HL-60 (cell line): ENCODE measurements around the gene CKAP4.

Experiments used
- DNase-seq, 2 experiments: peaks; one replicate each; pipeline ENCODE4 v3.0.0-alpha.2; 2010 to 2020; ENCODE audit warnings: low read depth in 1 of 2, low spot score in 1 of 2
- H3K27ac ChIP-seq: fragments of 250-450 bp; sonication (Bioruptor Pico); replicated peaks from 2 replicates; pipeline ENCODE4 v1.5.1; 2020; ENCODE audit warnings: mild to moderate bottlenecking, moderate library complexity
- H3K27me3 ChIP-seq: fragments of 250-450 bp; sonication (Bioruptor Pico); 2 replicates; pipeline ENCODE4 v1.5.1; 2021; ENCODE audit warnings: mild to moderate bottlenecking, moderate library complexity; ENCODE audit not compliant: insufficient read depth, poor library complexity, severe bottlenecking
- H3K4me3 ChIP-seq: replicated peaks from 2 replicates; pipeline ENCODE4 v1.5.1; 2011; ENCODE audit warnings: mild to moderate bottlenecking, control low read depth, low read length; ENCODE audit not compliant: insufficient read depth
- GABPA ChIP-seq: IDR thresholded peaks from 2 replicates; pipeline ENCODE4 v1.6.1; 2012; ENCODE audit warnings: low read depth
- POLR2AphosphoS5 ChIP-seq: IDR thresholded peaks from 2 replicates; pipeline ENCODE4 v1.6.1; 2012; ENCODE audit warnings: low read depth
- REST ChIP-seq: IDR thresholded peaks from 2 replicates; pipeline ENCODE4 v1.6.1; 2012; ENCODE audit warnings: low read depth; ENCODE audit not compliant: insufficient replicate concordance
- SPI1 ChIP-seq: IDR thresholded peaks from 2 replicates; pipeline ENCODE4 v1.6.1; 2012; ENCODE audit warnings: low read depth, mild to moderate bottlenecking, borderline replicate concordance
- TF ChIP-seq, protein P1 (sequence below): IDR thresholded peaks from one replicate; pipeline ENCODE4 v1.5.1; 2011; ENCODE audit warnings: low read length, control low read depth, inconsistent platforms; ENCODE audit not compliant: insufficient read depth

Gene CKAP4

GRCh38 chr12:106226884-106227640 is 20.8 kb downstream of the CKAP4 start:
- DNase-seq: peak in 1 of 2 experiments; percentile 42
- Histone ChIP-seq H3K27ac (peak overlapping the region; percentile 84), H3K27me3 (no peaks in the 10 kb centered on the region), H3K4me3 (no peak overlapping the region)
- TF ChIP-seq, protein P1, sequence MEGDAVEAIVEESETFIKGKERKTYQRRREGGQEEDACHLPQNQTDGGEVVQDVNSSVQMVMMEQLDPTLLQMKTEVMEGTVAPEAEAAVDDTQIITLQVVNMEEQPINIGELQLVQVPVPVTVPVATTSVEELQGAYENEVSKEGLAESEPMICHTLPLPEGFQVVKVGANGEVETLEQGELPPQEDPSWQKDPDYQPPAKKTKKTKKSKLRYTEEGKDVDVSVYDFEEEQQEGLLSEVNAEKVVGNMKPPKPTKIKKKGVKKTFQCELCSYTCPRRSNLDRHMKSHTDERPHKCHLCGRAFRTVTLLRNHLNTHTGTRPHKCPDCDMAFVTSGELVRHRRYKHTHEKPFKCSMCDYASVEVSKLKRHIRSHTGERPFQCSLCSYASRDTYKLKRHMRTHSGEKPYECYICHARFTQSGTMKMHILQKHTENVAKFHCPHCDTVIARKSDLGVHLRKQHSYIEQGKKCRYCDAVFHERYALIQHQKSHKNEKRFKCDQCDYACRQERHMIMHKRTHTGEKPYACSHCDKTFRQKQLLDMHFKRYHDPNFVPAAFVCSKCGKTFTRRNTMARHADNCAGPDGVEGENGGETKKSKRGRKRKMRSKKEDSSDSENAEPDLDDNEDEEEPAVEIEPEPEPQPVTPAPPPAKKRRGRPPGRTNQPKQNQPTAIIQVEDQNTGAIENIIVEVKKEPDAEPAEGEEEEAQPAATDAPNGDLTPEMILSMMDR: peak; percentile 31
- no peak for TF ChIP-seq REST
- no peak for TF ChIP-seq SPI1

GRCh38 chr12:106224355-106224706 is 23.5 kb downstream of the CKAP4 start:
- Histone ChIP-seq H3K27me3 (no peaks in the 10 kb centered on the region), H3K27ac (no peak overlapping the region), H3K4me3 (no peak overlapping the region)
- DNase-seq: no peak
- TF ChIP-seq, protein P1: no peak
- TF ChIP-seq REST (no peak), SPI1 (no peak), GABPA (no peak), POLR2AphosphoS5 (no peak)

GRCh38 chr12:106223485-106224354 is 24.1 kb downstream of the CKAP4 start:
- Histone ChIP-seq H3K4me3 (no peak overlapping the region), H3K27me3 (no peaks in the 10 kb centered on the region), H3K27ac (no peak overlapping the region)
- no peak for TF ChIP-seq GABPA
- TF ChIP-seq, protein P1: peak; percentile 97
- DNase-seq: peak in 1 of 2 experiments; percentile 63
